KOPT-K1 (cell line): ENCODE results near the gene AJAP1.

Experiments used
- H3K27ac ChIP-seq: fragments of 200-600 bp; sonication (generic); 2 replicates; pipeline ENCODE4 v1.5.1; 2016; ENCODE audit warnings: antibody characterized with exemption, mild to moderate bottlenecking, low read depth, low read length; ENCODE audit not compliant: poor library complexity, severe bottlenecking
- H3K36me3 ChIP-seq: fragments of 200-600 bp; sonication (generic); 2 replicates; pipeline ENCODE4 v1.5.1; 2017; ENCODE audit warnings: antibody characterized with exemption, mild to moderate bottlenecking, low read length, moderate library complexity; ENCODE audit not compliant: insufficient read depth
- H3K9me3 ChIP-seq: fragments of 200-600 bp; sonication (generic); 2 replicates; pipeline ENCODE4 v1.5.1; 2017; ENCODE audit warnings: antibody characterized with exemption, low read length, mild to moderate bottlenecking; ENCODE audit not compliant: insufficient read depth, poor library complexity, severe bottlenecking

Gene AJAP1

GRCh38 chr1:4730078-4730477 is 75.7 kb downstream of the AJAP1 start:
- Histone ChIP-seq H3K9me3 (no peaks in the 10 kb centered on the region), H3K36me3 (no peaks in the 10 kb centered on the region), H3K27ac (no peak overlapping the region)

- no peaks in the 10 kb centered on the region for H3K9me3 ChIP-seq
- H3K27ac ChIP-seq, result no peak overlapping the region
- H3K36me3 ChIP-seq, result no peaks in the 10 kb centered on the region
Measured at GRCh38 chr1:4733446-4734177, 79.2 kb downstream of the AJAP1 start.

GRCh38 chr1:4734219-4734618 is 79.8 kb downstream of the AJAP1 start:
- no peaks in the 10 kb centered on the region for H3K9me3 ChIP-seq
- H3K27ac ChIP-seq, result no peak overlapping the region

DNA sequence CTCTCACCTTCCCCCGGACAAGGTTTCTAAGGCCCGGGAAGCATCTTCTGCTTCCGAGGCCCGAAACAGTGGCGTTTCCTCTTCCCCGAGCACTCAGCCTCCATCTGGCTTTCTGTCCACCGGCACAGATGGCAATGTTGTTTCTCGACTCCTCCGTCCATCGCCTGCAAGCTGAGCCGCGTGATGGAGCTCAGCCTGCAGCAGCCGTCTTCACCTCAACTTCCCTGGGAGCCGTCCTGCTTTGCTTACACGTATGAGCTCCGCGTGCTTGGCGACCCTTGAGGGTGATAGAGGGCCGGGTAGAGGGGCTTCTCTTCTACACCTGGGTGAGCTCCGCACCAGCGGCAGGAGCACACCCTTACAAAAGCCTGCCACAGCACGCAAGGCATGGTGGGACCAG is 80.4 kb downstream of the AJAP1 start:
- no peak overlapping the region for H3K27ac ChIP-seq
- no peaks in the 10 kb centered on the region for H3K9me3 ChIP-seq
- H3K36me3 ChIP-seq, result no peaks in the 10 kb centered on the region

More at GRCh38 chr1:4734219-4734618, 79.8 kb downstream of the AJAP1 start:
- no peaks in the 10 kb centered on the region for H3K36me3 ChIP-seq

- Histone ChIP-seq H3K36me3 (no peaks in the 10 kb centered on the region), H3K9me3 (no peaks in the 10 kb centered on the region), H3K27ac (no peak overlapping the region)
Measured at GRCh38 chr1:4736254-4736653, 81.8 kb downstream of the AJAP1 start.

DNA sequence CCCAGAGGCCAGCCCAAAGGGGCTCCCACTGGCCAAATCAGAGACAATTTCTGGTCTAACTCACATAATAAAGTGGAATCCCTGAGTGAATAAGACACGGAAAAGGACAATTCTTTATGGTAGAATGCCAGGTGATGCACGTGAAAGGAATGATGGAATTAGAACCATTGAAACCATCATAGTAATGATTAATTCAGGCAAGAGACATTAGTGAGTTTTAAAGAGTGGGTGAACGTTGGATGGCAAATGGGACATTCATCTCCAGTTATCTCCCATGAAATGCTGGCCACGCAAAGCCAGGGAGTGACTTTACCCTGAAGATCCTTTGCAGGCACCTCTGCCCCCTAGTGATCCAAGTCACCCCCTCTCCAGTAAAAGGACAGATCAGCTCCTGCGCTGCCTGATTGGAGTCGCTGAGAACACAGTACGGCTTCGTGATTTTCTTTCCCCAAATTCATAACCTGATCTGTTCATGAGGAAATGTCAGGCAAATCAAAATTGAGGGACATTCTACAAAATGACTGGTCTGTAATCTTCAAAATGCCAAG is 87.5 kb downstream of the AJAP1 start:
- Histone ChIP-seq H3K36me3 (no peaks in the 10 kb centered on the region), H3K27ac (no peak overlapping the region), H3K9me3 (no peaks in the 10 kb centered on the region)

- Histone ChIP-seq H3K9me3 (no peaks in the 10 kb centered on the region), H3K27ac (no peak overlapping the region), H3K36me3 (no peaks in the 10 kb centered on the region)
Measured at GRCh38 chr1:4743978-4744750, 89.8 kb downstream of the AJAP1 start.

- no peak overlapping the region for H3K27ac ChIP-seq
- H3K36me3 ChIP-seq, result no peaks in the 10 kb centered on the region
- H3K9me3 ChIP-seq, result no peaks in the 10 kb centered on the region
Measured at GRCh38 chr1:4745560-4745959, 91.2 kb downstream of the AJAP1 start.

GRCh38 chr1:4749406-4749805 is 95.0 kb downstream of the AJAP1 start:
- Histone ChIP-seq H3K27ac (no peak overlapping the region), H3K9me3 (peaks cover 9% of the 10 kb centered on the region), H3K36me3 (no peaks in the 10 kb centered on the region)

DNA sequence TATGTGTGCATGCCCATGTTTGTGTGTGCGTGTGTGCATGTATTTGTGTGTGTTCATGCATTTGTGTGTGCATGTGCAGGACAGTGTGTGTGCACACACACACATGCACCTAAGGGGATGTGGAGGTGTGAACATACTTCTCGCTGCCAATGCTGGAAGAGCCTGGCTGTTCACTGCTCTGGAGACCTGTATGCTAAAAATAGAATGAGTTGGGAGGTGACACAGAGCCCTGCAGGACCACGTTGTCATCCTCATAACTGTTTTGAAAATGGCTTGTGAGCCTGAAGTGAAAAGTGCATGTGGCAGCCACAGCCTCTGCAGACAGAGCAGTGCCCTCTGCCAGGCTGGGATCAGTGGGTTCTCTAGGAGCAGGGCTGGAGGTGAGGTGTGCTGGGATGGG is 95.8 kb downstream of the AJAP1 start:
- no peak overlapping the region for H3K27ac ChIP-seq
- H3K36me3 ChIP-seq, result no peaks in the 10 kb centered on the region
- H3K9me3 ChIP-seq, result peaks cover 10% of the 10 kb centered on the region

GRCh38 chr1:4752059-4752458 is 97.7 kb downstream of the AJAP1 start:
- Histone ChIP-seq H3K27ac (no peak overlapping the region), H3K36me3 (no peaks in the 10 kb centered on the region), H3K9me3 (peaks cover 15% of the 10 kb centered on the region)

DNA sequence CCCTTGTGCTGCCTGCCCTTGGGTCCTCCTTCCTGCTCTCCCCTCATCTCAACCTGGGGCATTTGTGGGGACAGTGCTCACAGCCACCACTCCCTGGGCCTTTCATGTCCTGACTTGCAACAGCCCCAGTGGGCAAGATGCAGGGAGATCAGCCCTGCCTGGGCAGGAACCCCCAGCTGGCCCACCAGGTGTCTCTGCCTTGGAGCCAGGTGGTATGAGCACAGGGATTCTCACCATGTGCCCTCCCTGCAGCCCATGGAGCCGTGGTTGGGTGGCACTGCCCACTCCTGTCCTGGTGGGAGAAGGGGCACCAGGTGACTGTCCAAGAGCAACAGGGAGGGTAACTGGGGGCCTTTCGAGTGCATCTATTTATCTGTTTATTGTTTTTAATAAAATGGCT is 100.4 kb downstream of the AJAP1 start:
- Histone ChIP-seq H3K9me3 (peaks cover 33% of the 10 kb centered on the region), H3K36me3 (no peaks in the 10 kb centered on the region), H3K27ac (no peak overlapping the region)

- H3K27ac ChIP-seq, result no peak overlapping the region
- no peaks in the 10 kb centered on the region for H3K36me3 ChIP-seq
Measured at GRCh38 chr1:4755301-4755845, 101.0 kb downstream of the AJAP1 start.

DNA sequence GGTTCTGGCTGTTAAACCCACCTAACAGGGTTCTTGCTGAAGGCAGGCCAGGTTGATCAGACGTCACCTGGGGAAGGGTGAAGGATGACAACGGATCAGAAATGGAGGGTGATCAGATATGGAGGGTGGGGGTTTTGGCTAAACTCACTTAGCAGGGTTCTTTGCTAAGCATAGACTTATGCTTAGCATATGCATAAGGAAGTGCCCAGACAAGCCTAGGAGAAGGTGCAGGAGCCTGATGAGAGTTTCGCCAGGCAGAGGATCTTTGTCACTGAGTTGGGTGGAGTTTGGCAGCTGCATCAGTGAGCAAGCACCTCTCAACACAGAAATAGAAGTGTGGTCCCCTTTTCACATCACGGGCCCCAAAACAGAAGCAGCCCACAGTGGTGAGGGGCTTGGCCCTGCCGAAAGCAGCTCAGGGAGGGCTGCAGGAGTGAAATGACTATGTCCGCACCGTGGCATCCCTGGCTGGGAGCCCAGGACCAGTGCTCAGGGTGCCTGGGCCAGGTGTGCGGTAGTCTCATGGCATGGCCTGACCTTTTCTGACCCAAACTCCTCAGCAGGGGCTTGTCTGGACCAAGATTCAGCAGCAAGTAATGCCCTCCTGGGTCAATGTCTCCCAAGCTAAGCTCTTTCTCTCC is 101.6 kb downstream of the AJAP1 start:
- peaks cover 33% of the 10 kb centered on the region for H3K9me3 ChIP-seq
- H3K27ac ChIP-seq, result no peak overlapping the region
- no peaks in the 10 kb centered on the region for H3K36me3 ChIP-seq

More at GRCh38 chr1:4755301-4755845, 101.0 kb downstream of the AJAP1 start:
- peaks cover 33% of the 10 kb centered on the region for H3K9me3 ChIP-seq
